OCI-LY3 (cell line): ENCODE data around the gene FAM151A.

ENCODE experiments used
- EZH2phosphoT487 ChIP-seq: fragments of 200-600 bp; shearing (Covaris generic); IDR thresholded peaks from 2 replicates; pipeline ENCODE4 v1.6.1; 2018; ENCODE audit warnings: antibody characterized with exemption, mixed run types, low read depth
- TF ChIP-seq, protein P1 (sequence below): fragments of 200-600, 300-600 bp; sonication (generic); IDR thresholded peaks from 2 replicates; pipeline ENCODE4 v1.5.1; 2014; ENCODE audit warnings: antibody characterized with exemption, low read length, low read depth

DNA sequence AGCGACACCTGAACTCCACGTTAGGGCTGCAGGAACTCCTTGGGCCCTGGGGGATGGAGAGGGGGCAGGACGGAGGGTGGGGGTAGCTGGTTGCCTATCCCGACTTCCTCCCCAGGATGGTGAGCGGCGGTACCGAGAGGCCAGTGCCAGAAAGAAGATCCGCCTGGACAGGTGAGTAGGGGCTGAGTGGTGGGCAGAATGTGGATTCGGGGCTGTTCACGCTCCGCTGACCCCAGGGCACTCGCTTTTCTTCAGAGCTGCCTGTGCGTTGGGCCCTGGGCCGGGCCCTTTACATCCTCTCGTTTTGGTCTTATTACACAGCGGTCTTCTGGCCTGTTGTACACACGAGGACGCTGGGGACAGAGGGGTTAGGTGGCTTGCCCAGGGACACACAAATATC, 20.8 kb downstream of the FAM151A start:
- TF ChIP-seq, protein P1, sequence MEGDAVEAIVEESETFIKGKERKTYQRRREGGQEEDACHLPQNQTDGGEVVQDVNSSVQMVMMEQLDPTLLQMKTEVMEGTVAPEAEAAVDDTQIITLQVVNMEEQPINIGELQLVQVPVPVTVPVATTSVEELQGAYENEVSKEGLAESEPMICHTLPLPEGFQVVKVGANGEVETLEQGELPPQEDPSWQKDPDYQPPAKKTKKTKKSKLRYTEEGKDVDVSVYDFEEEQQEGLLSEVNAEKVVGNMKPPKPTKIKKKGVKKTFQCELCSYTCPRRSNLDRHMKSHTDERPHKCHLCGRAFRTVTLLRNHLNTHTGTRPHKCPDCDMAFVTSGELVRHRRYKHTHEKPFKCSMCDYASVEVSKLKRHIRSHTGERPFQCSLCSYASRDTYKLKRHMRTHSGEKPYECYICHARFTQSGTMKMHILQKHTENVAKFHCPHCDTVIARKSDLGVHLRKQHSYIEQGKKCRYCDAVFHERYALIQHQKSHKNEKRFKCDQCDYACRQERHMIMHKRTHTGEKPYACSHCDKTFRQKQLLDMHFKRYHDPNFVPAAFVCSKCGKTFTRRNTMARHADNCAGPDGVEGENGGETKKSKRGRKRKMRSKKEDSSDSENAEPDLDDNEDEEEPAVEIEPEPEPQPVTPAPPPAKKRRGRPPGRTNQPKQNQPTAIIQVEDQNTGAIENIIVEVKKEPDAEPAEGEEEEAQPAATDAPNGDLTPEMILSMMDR: no peak
- TF ChIP-seq EZH2phosphoT487: no peak
